Measurements from ENCODE around the gene ROBO1.

The ROBO1 gene

GRCh38 chr3:79636372-79636771, 131.4 kb downstream of the ROBO1 start:
- Histone ChIP-seq H3K9ac (ENCODE audit: low read length) (no peak overlapping the region), H3K27ac (ENCODE audit: low read depth, low read length) (no peak overlapping the region), H4K20me1 (ENCODE audit: low read depth, low read length) (no peaks in the 10 kb centered on the region), H3K4me3 (ENCODE audit: insufficient read depth, low read length, poor library complexity, severe bottlenecking) (no peak overlapping the region), H3K9me2 (replicated peaks; ENCODE audit: insufficient read depth, low read length) (no peaks in the 10 kb centered on the region), H3K36me3 (ENCODE audit: low read length) (no peaks in the 10 kb centered on the region), H3K9me3 (ENCODE audit: insufficient read depth, low read length) (no peaks in the 10 kb centered on the region; the same call in 1 of the 2 replicates), H3F3A (ENCODE audit: insufficient read depth) (no peaks in the 10 kb centered on the region), H3K27me3 (ENCODE audit: low read length) (no peaks in the 10 kb centered on the region), H3K79me2 (ENCODE audit: insufficient read depth, low read length) (no peaks in the 10 kb centered on the region), H3K4me2 (ENCODE audit: low read depth, low read length, poor library complexity, severe bottlenecking) (no peak overlapping the region), H2AFZ (ENCODE audit: low read depth, low read length, severe bottlenecking) (no peak overlapping the region)
- TF ChIP-seq CTCF (IDR thresholded peaks at IDR 0.05; ENCODE audit: insufficient read depth, low read length, poor library complexity, severe bottlenecking) (no peak), EZH2phosphoT487 (conservative IDR thresholded peaks at IDR 0.05; ENCODE audit: low read length) (no peak)

GRCh38 chr3:79632842-79633241, 135.0 kb downstream of the ROBO1 start:
- Histone ChIP-seq H3K9ac (ENCODE audit: low read length) (no peak overlapping the region), H3K27me3 (ENCODE audit: low read length) (no peaks in the 10 kb centered on the region), H3K4me2 (ENCODE audit: low read depth, low read length, poor library complexity, severe bottlenecking) (no peak overlapping the region), H3K79me2 (ENCODE audit: insufficient read depth, low read length) (no peaks in the 10 kb centered on the region), H3K9me3 (ENCODE audit: insufficient read depth, low read length) (no peaks in the 10 kb centered on the region), H3K4me3 (ENCODE audit: insufficient read depth, low read length, poor library complexity, severe bottlenecking) (no peak overlapping the region), H2AFZ (ENCODE audit: low read depth, low read length, severe bottlenecking) (no peak overlapping the region), H3F3A (ENCODE audit: insufficient read depth) (no peaks in the 10 kb centered on the region), H3K36me3 (ENCODE audit: low read length) (no peaks in the 10 kb centered on the region), H4K20me1 (ENCODE audit: low read depth, low read length) (no peaks in the 10 kb centered on the region), H3K9me2 (replicated peaks; ENCODE audit: insufficient read depth, low read length) (no peaks in the 10 kb centered on the region), H3K27ac (ENCODE audit: low read depth, low read length) (no peak overlapping the region)
- no peak for TF ChIP-seq EZH2phosphoT487 (conservative IDR thresholded peaks at IDR 0.05; ENCODE audit: low read length)
- no peak for TF ChIP-seq CTCF (IDR thresholded peaks at IDR 0.05; ENCODE audit: insufficient read depth, low read length, poor library complexity, severe bottlenecking)

- Histone ChIP-seq H3K9me3 (ENCODE audit: insufficient read depth, low read length) (no peaks in the 10 kb centered on the region), H4K20me1 (ENCODE audit: low read depth, low read length) (no peaks in the 10 kb centered on the region)
Measured at GRCh38 chr3:79618883-79619282, 148.9 kb downstream of the ROBO1 start.

More at GRCh38 chr3:79618883-79619282, 148.9 kb downstream of the ROBO1 start:
- TF ChIP-seq EZH2phosphoT487 (conservative IDR thresholded peaks at IDR 0.05; ENCODE audit: low read length) (no peak), CTCF (IDR thresholded peaks at IDR 0.05; ENCODE audit: insufficient read depth, low read length, poor library complexity, severe bottlenecking) (no peak)
- Histone ChIP-seq H2AFZ (ENCODE audit: low read depth, low read length, severe bottlenecking) (no peak overlapping the region), H3K4me3 (ENCODE audit: insufficient read depth, low read length, poor library complexity, severe bottlenecking) (no peak overlapping the region), H3K27me3 (ENCODE audit: low read length) (no peaks in the 10 kb centered on the region), H3K79me2 (ENCODE audit: insufficient read depth, low read length) (no peaks in the 10 kb centered on the region), H3K27ac (ENCODE audit: low read depth, low read length) (no peak overlapping the region), H3K4me2 (ENCODE audit: low read depth, low read length, poor library complexity, severe bottlenecking) (no peak overlapping the region), H3K9ac (ENCODE audit: low read length) (no peak overlapping the region), H3K36me3 (ENCODE audit: low read length) (no peaks in the 10 kb centered on the region), H3F3A (ENCODE audit: insufficient read depth) (no peaks in the 10 kb centered on the region), H3K9me2 (replicated peaks; ENCODE audit: insufficient read depth, low read length) (no peaks in the 10 kb centered on the region)
